H1 (cell line): ENCODE data around the gene ADGRB3. TPM values are rescaled to one million over a fixed set of nuclear protein-coding genes. Genes with fewer than 3 reads are reported as not detected.

Source experiments
- CTCF ChIA-PET: fragments of 300-600 bp; sonication (Branson Sonifier 250); formaldehyde crosslinking; loops from one replicate; lab custom pipeline; 2021; ENCODE audit not compliant: partially characterized antibody; lab: Charles Lee
- POLR2A ChIA-PET: fragments of 300-600 bp; sonication (Branson Sonifier 250); formaldehyde crosslinking; loops from one replicate; lab custom pipeline; 2021; ENCODE audit warnings: inconsistent platforms; ENCODE audit not compliant: partially characterized antibody; lab: Charles Lee
- DNase-seq, 2 experiments: peaks; one replicate each; pipeline versions ENCODE4 v3.0.0 to v3.0.0-alpha.2; 2010 to 2022; ENCODE audit warnings: low spot score in 2 of 2, low read depth in 1 of 2, mixed read lengths in 1 of 2
- FAIRE-seq: peaks from 2 replicates; lab custom pipeline; 2011; peaks lifted over from hg19 to GRCh38; lab: Jason Lieb, UNC
- H2AFZ ChIP-seq: 2 replicates; pipeline ENCODE4 v1.8.1; 2012; ENCODE audit warnings: low read length, inconsistent platforms
- H2AK5ac ChIP-seq: 2 replicates; pipeline ENCODE4 v1.6.1; 2013; ENCODE audit warnings: low read depth, low read length
- H2BK120ac ChIP-seq: replicated peaks from 2 replicates; pipeline ENCODE3; 2013; ENCODE audit warnings: low read depth, low read length, inconsistent platforms
- H2BK12ac ChIP-seq: 2 replicates; pipeline ENCODE4 v1.6.1; 2013; ENCODE audit warnings: low read depth, low read length
- H2BK15ac ChIP-seq: 2 replicates; pipeline ENCODE4 v1.6.1; 2013; ENCODE audit warnings: low read length
- H2BK20ac ChIP-seq: 2 replicates; pipeline ENCODE4 v1.6.1; 2013; ENCODE audit warnings: low read length
- H2BK5ac ChIP-seq: 2 replicates; pipeline ENCODE4 v1.6.1; 2013; ENCODE audit warnings: low read depth, low read length
- H3K14ac ChIP-seq: 2 replicates; pipeline ENCODE4 v1.6.1; 2013; ENCODE audit warnings: inconsistent platforms; ENCODE audit not compliant: insufficient read length
- H3K18ac ChIP-seq: 2 replicates; pipeline ENCODE4 v1.6.1; 2013; ENCODE audit warnings: low read length; ENCODE audit errors: extremely low read depth
- H3K23ac ChIP-seq: 2 replicates; pipeline ENCODE4 v1.6.1; 2013; ENCODE audit warnings: inconsistent platforms; ENCODE audit not compliant: insufficient read length
- H3K23me2 ChIP-seq: 2 replicates; pipeline ENCODE4 v1.6.1; 2013; ENCODE audit warnings: low read depth, low read length
- H3K27ac ChIP-seq: 2 replicates; pipeline ENCODE4 v1.6.1; 2011; ENCODE audit warnings: low read depth, low read length, inconsistent platforms
- H3K27me3 ChIP-seq, 4 experiments: replicated peaks in 1 of 4; 1 replicate in 1 of 4; 2 replicates in 3 of 4; pipeline versions ENCODE4 v1.6.1 to v1.8.1; 2011 to 2013; ENCODE audit warnings: low read length in 3 of 4, mild to moderate bottlenecking in 3 of 4, inconsistent platforms in 2 of 4, mixed read lengths in 2 of 4, moderate library complexity in 1 of 4; ENCODE audit not compliant: control insufficient read depth in 3 of 4, insufficient read depth in 3 of 4; ENCODE audit errors: extremely low read depth in 1 of 4
- H3K36me3 ChIP-seq, 4 experiments: 2 replicates each; pipeline versions ENCODE4 v1.6.1 to v1.8.1; 2011 to 2013; ENCODE audit warnings: mild to moderate bottlenecking in 4 of 4, low read length in 3 of 4, moderate library complexity in 2 of 4, control low read depth in 1 of 4, inconsistent platforms in 1 of 4; ENCODE audit not compliant: insufficient read depth in 4 of 4, control insufficient read depth in 2 of 4
- H3K4ac ChIP-seq: replicated peaks from 2 replicates; pipeline ENCODE3; 2013; ENCODE audit warnings: low read length, low read depth, mixed read lengths, inconsistent platforms; ENCODE audit not compliant: insufficient read length
- H3K4me1 ChIP-seq, 4 experiments: replicated peaks in 1 of 4; 1 replicate in 1 of 4; 2 replicates in 3 of 4; pipeline versions ENCODE4 v1.6.1 to v1.8.1; 2011 to 2013; ENCODE audit warnings: low read length in 3 of 4, inconsistent platforms in 2 of 4, mixed read lengths in 1 of 4; ENCODE audit not compliant: insufficient read depth in 4 of 4, control insufficient read depth in 3 of 4
- H3K4me2 ChIP-seq, 2 experiments: 2 replicates each; pipeline versions ENCODE4 v1.6.1 to v1.8.1; 2011 to 2013; ENCODE audit warnings: low read depth in 2 of 2, low read length in 2 of 2, control low read depth in 1 of 2, inconsistent platforms in 1 of 2, mild to moderate bottlenecking in 1 of 2; ENCODE audit not compliant: insufficient read depth in 1 of 2
- H3K4me3 ChIP-seq, 4 experiments: fragments of 200-600, 300-600 bp in 1 of 4; sonication (generic), shearing (Covaris generic), sonication (Bioruptor Twin) in 1 of 4; 2 replicates each; pipeline versions ENCODE4 v1.5.1 to v1.8.1; 2011 to 2016; ENCODE audit warnings: low read length in 4 of 4, low read depth in 3 of 4, control low read depth in 2 of 4, inconsistent platforms in 2 of 4, mild to moderate bottlenecking in 2 of 4, mixed read lengths in 1 of 4, moderate library complexity in 1 of 4; ENCODE audit not compliant: insufficient read depth in 2 of 4; ENCODE audit errors: extremely low read depth in 1 of 4
- H3K56ac ChIP-seq: replicated peaks from 2 replicates; pipeline ENCODE3; 2013; ENCODE audit warnings: low read depth, mild to moderate bottlenecking, mixed read lengths, low read length, inconsistent platforms; ENCODE audit not compliant: insufficient read length
- H3K79me1 ChIP-seq: 2 replicates; pipeline ENCODE4 v1.6.1; 2013; ENCODE audit warnings: low read depth, low read length, control low read depth
- H3K79me2 ChIP-seq, 2 experiments: 2 replicates each; pipeline versions ENCODE4 v1.6.1 to v1.8.1; 2012 to 2013; ENCODE audit warnings: low read length in 2 of 2, mild to moderate bottlenecking in 2 of 2, inconsistent platforms in 1 of 2; ENCODE audit not compliant: insufficient read depth in 2 of 2, control insufficient read depth in 1 of 2
- H3K9ac ChIP-seq, 4 experiments: replicated peaks in 1 of 4; 1 replicate in 1 of 4; 2 replicates in 3 of 4; pipeline versions ENCODE4 v1.6.1 to v1.8.1; 2011 to 2013; ENCODE audit warnings: low read depth in 3 of 4, low read length in 3 of 4, control low read depth in 2 of 4, mild to moderate bottlenecking in 2 of 4, moderate library complexity in 2 of 4, inconsistent platforms in 1 of 4; ENCODE audit errors: extremely low read depth in 1 of 4
- H3K9me3 ChIP-seq, 2 experiments: 2 replicates each; pipeline versions ENCODE4 v1.6.1 to v1.8.1; 2012 to 2013; ENCODE audit warnings: mild to moderate bottlenecking in 2 of 2, moderate library complexity in 2 of 2, control low read depth in 1 of 2, inconsistent platforms in 1 of 2, low read depth in 1 of 2, low read length in 1 of 2, mixed read lengths in 1 of 2; ENCODE audit not compliant: insufficient read depth in 2 of 2
- H4K20me1 ChIP-seq, 2 experiments: replicated peaks in 1 of 2; 2 replicates each; pipeline versions ENCODE3 to v1.8.1; 2011 to 2013; ENCODE audit warnings: inconsistent platforms in 2 of 2, low read length in 2 of 2, mild to moderate bottlenecking in 1 of 2; ENCODE audit not compliant: insufficient read depth in 2 of 2, control insufficient read depth in 1 of 2
- H4K5ac ChIP-seq: 2 replicates; pipeline ENCODE4 v1.6.1; 2013; ENCODE audit warnings: low read length, low read depth, mixed read lengths, inconsistent platforms; ENCODE audit not compliant: insufficient read length
- H4K8ac ChIP-seq: 2 replicates; pipeline ENCODE4 v1.8.0; 2013; ENCODE audit warnings: mild to moderate bottlenecking, moderate library complexity, low read length, inconsistent platforms; ENCODE audit not compliant: insufficient read depth; ENCODE audit errors: extremely low read depth
- H4K91ac ChIP-seq: replicated peaks from 2 replicates; pipeline ENCODE3; 2013; ENCODE audit warnings: low read length, mixed read lengths, inconsistent platforms; ENCODE audit not compliant: insufficient read length
- ASH2L ChIP-seq: fragments of 200-600, 300-600 bp; sonication (generic); IDR thresholded peaks from one replicate; pipeline ENCODE4 v1.7.1; 2017; ENCODE audit warnings: low read length
- BCL11A ChIP-seq, 2 experiments: IDR thresholded peaks; one replicate each; pipeline ENCODE4 v1.6.1; 2011; ENCODE audit warnings: low read depth in 2 of 2, low read length in 2 of 2, mild to moderate bottlenecking in 2 of 2
- BRCA1 ChIP-seq: IDR thresholded peaks from 2 replicates; pipeline ENCODE4 v1.6.1; 2012; ENCODE audit warnings: low read depth, low read length, improper control_type of control experiment
- FOSL1 ChIP-seq: IDR thresholded peaks from 2 replicates; pipeline ENCODE4 v1.6.1; 2011; ENCODE audit warnings: mild to moderate bottlenecking, low read depth, low read length, moderate library complexity; ENCODE audit not compliant: insufficient read depth
- GTF2F1 ChIP-seq: IDR thresholded peaks from 2 replicates; pipeline ENCODE4 v1.6.1; 2012; ENCODE audit warnings: low read depth, low read length, improper control_type of control experiment, borderline replicate concordance
- HDAC2 ChIP-seq, 2 experiments: fragments of 300-600 bp in 1 of 2; sonication (generic) in 1 of 2; IDR thresholded peaks; 2 replicates each; pipeline ENCODE4 v1.6.1; 2011 to 2012; ENCODE audit warnings: low read depth in 2 of 2, low read length in 2 of 2, mild to moderate bottlenecking in 2 of 2, moderate library complexity in 2 of 2, borderline replicate concordance in 1 of 2, inconsistent platforms in 1 of 2
- RFX5 ChIP-seq: IDR thresholded peaks from 2 replicates; pipeline ENCODE4 v1.6.1; 2011; ENCODE audit warnings: low read depth, low read length, improper control_type of control experiment, borderline replicate concordance
- SIRT6 ChIP-seq: IDR thresholded peaks from one replicate; pipeline ENCODE4 v1.7.1; 2012; ENCODE audit warnings: low read length, inconsistent platforms
- SUZ12 ChIP-seq: fragments of 200-600 bp; sonication (generic); IDR thresholded peaks from 2 replicates; pipeline ENCODE4 v1.6.1; 2012; ENCODE audit warnings: mild to moderate bottlenecking, inconsistent platforms, low read length, moderate library complexity, mixed read lengths
- YY1 ChIP-seq: IDR thresholded peaks from 2 replicates; pipeline ENCODE4 v1.6.1; 2011; ENCODE audit warnings: low read depth, mild to moderate bottlenecking, low read length
- ZNF274 ChIP-seq: IDR thresholded peaks from 2 replicates; pipeline ENCODE4 v1.7.0; 2012; ENCODE audit warnings: low read length, borderline replicate concordance; ENCODE audit errors: extremely low read depth
- polyA plus RNA-seq, 7 experiments: library from polyadenylated mRNA; depleted of rRNA in 3 of 7; stranded (reverse) in 5 of 7; unstranded in 2 of 7; fragments of >200 nt in 5 of 7; fragments of 200-250 nt in 2 of 7; gene quantifications; 1 replicate in 5 of 7; 2 replicates in 1 of 7; 4 replicates in 1 of 7; pipeline versions ENCODE4 v1.2.1 to v1.2.3, GENCODE V29; 2011 to 2013; ENCODE audit warnings: missing spikeins in 2 of 7, mixed read lengths in 2 of 7
- total RNA-seq: library from RNA; stranded (reverse); fragmentation: NEBNext Ultra II Directional; extraction: Animal tissue kit (Norgen Biotek cat#: 25700); gene quantifications from 2 replicates; pipeline ENCODE4 v1.2.1, GENCODE V29; 2021
- TF ChIP-seq, protein P1 (sequence below), 3 experiments: IDR thresholded peaks; 1 replicate in 2 of 3; 2 replicates in 1 of 3; pipeline versions ENCODE4 v1.5.1 to v1.6.1; 2011; ENCODE audit warnings: low read length in 3 of 3, mild to moderate bottlenecking in 3 of 3, inconsistent platforms in 2 of 3, low read depth in 1 of 3, moderate library complexity in 1 of 3; ENCODE audit not compliant: insufficient read depth in 1 of 3; ENCODE audit errors: control extremely low read depth in 1 of 3
- TF ChIP-seq, protein P2 (sequence below): IDR thresholded peaks from 2 replicates; pipeline ENCODE4 v1.6.1; 2012; ENCODE audit warnings: inconsistent platforms

ADGRB3 gene
- total and polyA plus RNA-seq, 2 of the 8 experiments (the other 6 are each of a cell fraction or from before 2014, with no cell fraction given) = 0.35 to 1.2 TPM

DNA sequence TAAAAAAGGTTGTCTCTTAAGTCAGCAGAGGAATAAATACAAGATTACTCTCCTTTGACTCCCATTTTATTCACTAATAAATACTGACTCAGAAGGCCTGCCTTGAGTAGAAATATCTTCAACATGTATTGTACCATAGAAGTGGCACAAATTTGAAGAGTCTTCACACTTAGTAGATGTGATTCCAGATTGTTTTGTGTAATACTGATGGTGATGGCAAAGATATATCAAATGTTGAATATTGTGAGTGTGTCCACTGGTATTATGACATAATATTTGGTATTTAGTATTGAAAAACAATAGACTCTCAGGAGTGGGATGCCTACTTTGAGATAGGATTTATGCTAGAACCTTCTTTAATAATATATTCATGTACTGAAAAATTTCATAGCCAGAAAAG is 7.0 kb downstream of the ADGRB3 start:
- H3K79me2 ChIP-seq = no peaks in the 10 kb centered on the region
- H2BK20ac ChIP-seq = no peak overlapping the region
- no peak for FAIRE-seq
- no peak overlapping the region for H3K4ac ChIP-seq
- H2BK15ac ChIP-seq = no peak overlapping the region
- H3K23me2 ChIP-seq = peaks cover 10% of the 10 kb centered on the region
- no peak overlapping the region for H4K91ac ChIP-seq
- no peaks in the 10 kb centered on the region for H3K36me3 ChIP-seq
- no peak overlapping the region for H3K9ac ChIP-seq
- ChIA-PET POLR2A (no interaction called here), CTCF (interaction anchor here (7.9 kb wide), 1 partner anchor 137 kb away, joined by 119 read pairs; no protein-coding TSS in a partner anchor)
- H4K20me1 ChIP-seq = peaks cover 0 to 4% of the 10 kb centered on the region in 2 experiments
- H4K5ac ChIP-seq = no peak overlapping the region
- H3K27me3 ChIP-seq = peaks cover 0 to 16% (median 10%) of the 10 kb centered on the region in 4 experiments; a peak in 6 of 7 replicates
- H2BK12ac ChIP-seq = no peak overlapping the region
- H3K4me2 ChIP-seq = no peak overlapping the region
- H3K56ac ChIP-seq = no peak overlapping the region
- no peak overlapping the region for H3K14ac ChIP-seq
- no peak overlapping the region for H2BK120ac ChIP-seq
- H3K27ac ChIP-seq = no peak overlapping the region
- H2AK5ac ChIP-seq = no peak overlapping the region
- peaks cover 0 to 13% (median 7%) of the 10 kb centered on the region in 4 experiments; a peak in 5 of 7 replicates for H3K4me1 ChIP-seq
- H3K9me3 ChIP-seq = no peaks in the 10 kb centered on the region
- no peak overlapping the region for H3K18ac ChIP-seq
- H3K23ac ChIP-seq = no peak overlapping the region
- H2AFZ ChIP-seq = no peak overlapping the region
- H3K79me1 ChIP-seq = no peaks in the 10 kb centered on the region
- no peak overlapping the region for H2BK5ac ChIP-seq
- no peak overlapping the region for H4K8ac ChIP-seq
- no peak for DNase-seq
- H3K4me3 ChIP-seq = no peak overlapping the region
- TF ChIP-seq BCL11A (IDR thresholded peaks at IDR 0.05; ENCODE audit: low read depth in 2 of 2, low read length in 2 of 2) = no peak
- TF ChIP-seq BRCA1 = no peak
- TF ChIP-seq RFX5 = no peak
- TF ChIP-seq, protein P1, sequence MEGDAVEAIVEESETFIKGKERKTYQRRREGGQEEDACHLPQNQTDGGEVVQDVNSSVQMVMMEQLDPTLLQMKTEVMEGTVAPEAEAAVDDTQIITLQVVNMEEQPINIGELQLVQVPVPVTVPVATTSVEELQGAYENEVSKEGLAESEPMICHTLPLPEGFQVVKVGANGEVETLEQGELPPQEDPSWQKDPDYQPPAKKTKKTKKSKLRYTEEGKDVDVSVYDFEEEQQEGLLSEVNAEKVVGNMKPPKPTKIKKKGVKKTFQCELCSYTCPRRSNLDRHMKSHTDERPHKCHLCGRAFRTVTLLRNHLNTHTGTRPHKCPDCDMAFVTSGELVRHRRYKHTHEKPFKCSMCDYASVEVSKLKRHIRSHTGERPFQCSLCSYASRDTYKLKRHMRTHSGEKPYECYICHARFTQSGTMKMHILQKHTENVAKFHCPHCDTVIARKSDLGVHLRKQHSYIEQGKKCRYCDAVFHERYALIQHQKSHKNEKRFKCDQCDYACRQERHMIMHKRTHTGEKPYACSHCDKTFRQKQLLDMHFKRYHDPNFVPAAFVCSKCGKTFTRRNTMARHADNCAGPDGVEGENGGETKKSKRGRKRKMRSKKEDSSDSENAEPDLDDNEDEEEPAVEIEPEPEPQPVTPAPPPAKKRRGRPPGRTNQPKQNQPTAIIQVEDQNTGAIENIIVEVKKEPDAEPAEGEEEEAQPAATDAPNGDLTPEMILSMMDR (IDR thresholded peaks at IDR 0.05; ENCODE audit: control extremely low read depth in 1 of 3, insufficient read depth in 1 of 3, low read depth in 1 of 3, low read length in 3 of 3) = no peak
- no peak for TF ChIP-seq SUZ12
- TF ChIP-seq YY1 = no peak
- TF ChIP-seq FOSL1 = no peak
- TF ChIP-seq, protein P2, sequence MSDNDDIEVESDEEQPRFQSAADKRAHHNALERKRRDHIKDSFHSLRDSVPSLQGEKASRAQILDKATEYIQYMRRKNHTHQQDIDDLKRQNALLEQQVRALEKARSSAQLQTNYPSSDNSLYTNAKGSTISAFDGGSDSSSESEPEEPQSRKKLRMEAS = no peak
- no peak for TF ChIP-seq ZNF274
- no peak for TF ChIP-seq GTF2F1
- TF ChIP-seq HDAC2 (IDR thresholded peaks at IDR 0.05; ENCODE audit: borderline replicate concordance in 1 of 2, low read depth in 2 of 2, low read length in 2 of 2) = no peak
- TF ChIP-seq SIRT6 = no peak
- TF ChIP-seq ASH2L = no peak
